Gastroesophageal sphincter (tissue), 4 donors: Measurements from ENCODE around the gene PARD6B. TPM values are rescaled to one million over a fixed set of nuclear protein-coding genes. Genes with fewer than 3 reads are reported as not detected.

ENCODE experiments used
- ATAC-seq: fragments of 150-250 bp; one replicate; pipeline ENCODE4 v1.9.1; 2016; ENCODE audit warnings: mild to moderate bottlenecking, moderate library complexity
- H3K27ac ChIP-seq, 4 donors: fragments of 200-600 bp; sonication (generic) in 3 of 4; 1 replicate in 3 of 4; 2 replicates in 1 of 4; pipeline ENCODE4 v1.5.1; 2016 to 2019
- H3K27me3 ChIP-seq: fragments of 200-600 bp; sonication (generic); one replicate; pipeline ENCODE4 v1.5.1; 2019
- H3K36me3 ChIP-seq, 2 donors: fragments of 200-600 bp; sonication (generic); one replicate each; pipeline ENCODE4 v1.5.1; 2019; ENCODE audit warnings: control low read depth in 1 of 2
- H3K4me1 ChIP-seq, 3 donors: fragments of 200-600 bp; sonication (generic); 1 replicate in 2 of 3; 2 replicates in 1 of 3; pipeline ENCODE4 v1.5.1; 2016 to 2019; ENCODE audit warnings: control low read depth in 2 of 3
- H3K4me3 ChIP-seq, 2 donors: fragments of 200-600 bp; sonication (generic); one replicate each; pipeline ENCODE4 v1.5.1; 2019; ENCODE audit warnings: mild to moderate bottlenecking in 1 of 2, moderate library complexity in 1 of 2
- H3K9me3 ChIP-seq, 3 donors: fragments of 200-600 bp; sonication (generic); one replicate each; pipeline ENCODE4 v1.5.1; 2017 to 2019; ENCODE audit warnings: control low read depth in 2 of 3
- CTCF ChIP-seq, 4 experiments: fragments of 200-600 bp in 2 of 4; fragments of 450-650 bp in 2 of 4; sonication (generic) in 1 of 4; IDR thresholded peaks; one replicate each; pipeline ENCODE4 v1.5.1; 2017 to 2019; ENCODE audit warnings: antibody characterized with exemption in 4 of 4, mild to moderate bottlenecking in 2 of 4, moderate library complexity in 2 of 4
- EP300 ChIP-seq: sonication (generic); formaldehyde crosslinking; IDR thresholded peaks from one replicate; pipeline ENCODE4 v1.6.1; 2017; ENCODE audit warnings: antibody characterized with exemption, mild to moderate bottlenecking
- POLR2A ChIP-seq, 2 donors: fragments of 450-650 bp; IDR thresholded peaks; one replicate each; pipeline ENCODE4 v1.6.1; 2017; ENCODE audit warnings: antibody characterized with exemption in 2 of 2, mild to moderate bottlenecking in 2 of 2, moderate library complexity in 1 of 2
- POLR2AphosphoS5 ChIP-seq: sonication (generic); formaldehyde crosslinking; IDR thresholded peaks from one replicate; pipeline ENCODE4 v1.6.1; 2017; ENCODE audit warnings: antibody characterized with exemption
- WGBS, 2 donors: methylation state at CpG; one replicate each; pipeline ENCODE4 v1.1.5; 2018; ENCODE audit warnings: low coverage in 1 of 2; 5-methylcytosine and 5-hydroxymethylcytosine counted together
- total RNA-seq, 4 donors: library from RNA; depleted of rRNA; stranded (reverse); fragments of >200 nt; gene quantifications; one replicate each; pipeline ENCODE4 v1.1.0, GENCODE V29; 2016

Gene PARD6B
- total RNA-seq, 4 donors from 2014 or later: 2.4 to 3.8 (median 2.8) TPM

- 32 to 58% methylated on average over 5 to 9 of the region's 10 CpGs for WGBS, 2 donors
- no peak for ATAC-seq
- Histone ChIP-seq H3K27me3 (peaks cover 18% of the 10 kb centered on the region), H3K4me3 (no peak overlapping the region), H3K9me3 (no peaks in the 10 kb centered on the region), H3K36me3 (no peaks in the 10 kb centered on the region), H3K27ac (peak overlapping the region in 2 of 4 donors; percentile 45 to 46), H3K4me1 (peaks cover 0 to 19% (median 5%) of the 10 kb centered on the region in 3 donors)
- no peak for TF ChIP-seq CTCF (IDR thresholded peaks at IDR 0.05)
- no peak for TF ChIP-seq POLR2AphosphoS5
- no peak for TF ChIP-seq EP300
- no peak for TF ChIP-seq POLR2A (IDR thresholded peaks at IDR 0.05)
These were observed 44.6 kb upstream of the PARD6B start for GRCh38 chr20:50686821-50687220.

GRCh38 chr20:50688256-50688975 lies 43.0 kb upstream of the PARD6B start:
- H3K4me1 ChIP-seq: peaks cover 0 to 28% (median 5%) of the 10 kb centered on the region in 3 donors
- TF ChIP-seq POLR2A (IDR thresholded peaks at IDR 0.05) (no peak), EP300 (no peak), CTCF (IDR thresholded peaks at IDR 0.05) (no peak), POLR2AphosphoS5 (no peak)
- H3K27ac ChIP-seq: peak overlapping the region in 1 of 4 donors; percentile 78
- peaks cover 28% of the 10 kb centered on the region for H3K27me3 ChIP-seq
- 83 to 100% methylated on average over 1 to 6 of the region's 8 CpGs for WGBS, 2 donors
- no peak overlapping the region for H3K4me3 ChIP-seq
- no peak for ATAC-seq
- no peaks in the 10 kb centered on the region for H3K36me3 ChIP-seq
- H3K9me3 ChIP-seq: no peaks in the 10 kb centered on the region

GRCh38 chr20:50689864-50690649 lies 41.3 kb upstream of the PARD6B start:
- H3K27ac ChIP-seq: peak overlapping the region in 3 of 4 donors; percentile 70 to 78 (median 77)
- H3K4me3 ChIP-seq: peak overlapping the region; percentile 37 to 49

More at GRCh38 chr20:50689864-50690649, 41.3 kb upstream of the PARD6B start:
- H3K4me1 ChIP-seq: peaks cover 0 to 32% (median 5%) of the 10 kb centered on the region in 3 donors
- H3K36me3 ChIP-seq: no peaks in the 10 kb centered on the region
- H3K27me3 ChIP-seq: peaks cover 28% of the 10 kb centered on the region
- WGBS, 2 donors: 34 to 57% methylated on average over 7 to 9 of the region's 10 CpGs
- H3K9me3 ChIP-seq: no peaks in the 10 kb centered on the region
- ATAC-seq: peak; percentile 65
- TF ChIP-seq CTCF (IDR thresholded peaks at IDR 0.05) (no peak), POLR2A (IDR thresholded peaks at IDR 0.05) (no peak), EP300 (no peak), POLR2AphosphoS5 (no peak)
